CD4-positive, alpha-beta T cell treated with Interleukin-15 for 4 hours (primary cell): Measurements from ENCODE around the gene SERPINF2.
"Not testable (repeated sequence)": the region's sequence is repeated elsewhere in the genome, so short reads cannot be mapped to it uniquely, and the experiment has no call there.

ENCODE experiments used
- DNase-seq: peaks from one replicate; pipeline ENCODE4 v3.0.0-alpha.2; 2020; ENCODE audit warnings: low spot score

SERPINF2 gene

GRCh38 chr17:1762901-1763898 is 20.5 kb downstream of the SERPINF2 start:
- no peak for DNase-seq

GRCh38 chr17:1764284-1764683 is 21.6 kb downstream of the SERPINF2 start:
- peak; percentile 56 for DNase-seq

GRCh38 chr17:1764705-1765104 is 22.0 kb downstream of the SERPINF2 start:
- DNase-seq: not testable (repeated sequence)

- no peak for DNase-seq
These were observed 22.9 kb downstream of the SERPINF2 start for GRCh38 chr17:1765576-1765975.

GRCh38 chr17:1766382-1767135 is 23.9 kb downstream of the SERPINF2 start:
- DNase-seq: no peak

- DNase-seq: no peak
These were observed 24.7 kb downstream of the SERPINF2 start for GRCh38 chr17:1767358-1767757.

GRCh38 chr17:1769822-1770477 is 27.3 kb downstream of the SERPINF2 start:
- no peak for DNase-seq

- DNase-seq: not testable (repeated sequence)
These were observed 30.5 kb downstream of the SERPINF2 start for GRCh38 chr17:1773000-1773695.

GRCh38 chr17:1773696-1774181 is 31.1 kb downstream of the SERPINF2 start:
- no peak for DNase-seq

- DNase-seq: no peak
These were observed 31.9 kb downstream of the SERPINF2 start for GRCh38 chr17:1774390-1775176.

- no peak for DNase-seq
These were observed 33.7 kb downstream of the SERPINF2 start for GRCh38 chr17:1776328-1776727.

GRCh38 chr17:1776857-1777256 is 34.2 kb downstream of the SERPINF2 start:
- DNase-seq: no peak

GRCh38 chr17:1779571-1780131 is 37.0 kb downstream of the SERPINF2 start:
- no peak for DNase-seq

- no peak for DNase-seq
These were observed 39.5 kb downstream of the SERPINF2 start for GRCh38 chr17:1782171-1782567.

GRCh38 chr17:1783271-1783670 is 40.6 kb downstream of the SERPINF2 start:
- no peak for DNase-seq

GRCh38 chr17:1783834-1784611 is 41.4 kb downstream of the SERPINF2 start:
- peak; percentile 13 for DNase-seq

GRCh38 chr17:1785930-1786329 is 43.3 kb downstream of the SERPINF2 start:
- no peak for DNase-seq

- no peak for DNase-seq
These were observed 44.0 kb downstream of the SERPINF2 start for GRCh38 chr17:1786708-1787107.

GRCh38 chr17:1787301-1787902 is 44.7 kb downstream of the SERPINF2 start:
- DNase-seq: no peak
